IPS-18c (cell line): ENCODE data around the gene TRIO.

Experiments
- H3K4me3 ChIP-seq: 2 replicates; pipeline ENCODE4 v1.7.0; 2013; ENCODE audit warnings: low read depth, mild to moderate bottlenecking, low read length, moderate library complexity; ENCODE audit not compliant: insufficient read depth
- H3K9me3 ChIP-seq: one replicate; pipeline ENCODE4 v1.6.1; 2013; ENCODE audit warnings: mild to moderate bottlenecking, low read length, moderate library complexity; ENCODE audit not compliant: control insufficient read depth, insufficient read depth

The TRIO gene

GRCh38 chr5:14322437-14323187 is 179.5 kb downstream of the TRIO start:
- no peaks in the 10 kb centered on the region for H3K9me3 ChIP-seq
- no peak overlapping the region for H3K4me3 ChIP-seq

GRCh38 chr5:14323466-14323865 is 180.3 kb downstream of the TRIO start:
- no peak overlapping the region for H3K4me3 ChIP-seq
- H3K9me3 ChIP-seq: no peaks in the 10 kb centered on the region

GRCh38 chr5:14325369-14325768 is 182.2 kb downstream of the TRIO start:
- Histone ChIP-seq H3K9me3 (no peaks in the 10 kb centered on the region), H3K4me3 (no peak overlapping the region)

- no peak overlapping the region for H3K4me3 ChIP-seq
- H3K9me3 ChIP-seq: no peaks in the 10 kb centered on the region
These were observed 183.1 kb downstream of the TRIO start for GRCh38 chr5:14326035-14326903.

- Histone ChIP-seq H3K9me3 (no peaks in the 10 kb centered on the region), H3K4me3 (no peak overlapping the region)
These were observed 184.5 kb downstream of the TRIO start for GRCh38 chr5:14327624-14328023.

GRCh38 chr5:14328144-14328543 is 185.0 kb downstream of the TRIO start:
- H3K4me3 ChIP-seq: no peak overlapping the region
- no peaks in the 10 kb centered on the region for H3K9me3 ChIP-seq

GRCh38 chr5:14330291-14330690 is 187.1 kb downstream of the TRIO start:
- Histone ChIP-seq H3K9me3 (no peaks in the 10 kb centered on the region), H3K4me3 (no peak overlapping the region)

GRCh38 chr5:14330729-14331385 is 187.7 kb downstream of the TRIO start:
- Histone ChIP-seq H3K9me3 (no peaks in the 10 kb centered on the region), H3K4me3 (no peak overlapping the region)

- Histone ChIP-seq H3K9me3 (no peaks in the 10 kb centered on the region), H3K4me3 (no peak overlapping the region)
These were observed 188.2 kb downstream of the TRIO start for GRCh38 chr5:14331386-14331781.

- no peak overlapping the region for H3K4me3 ChIP-seq
- H3K9me3 ChIP-seq: no peaks in the 10 kb centered on the region
These were observed 189.0 kb downstream of the TRIO start for GRCh38 chr5:14332038-14332631.

GRCh38 chr5:14332746-14333145 is 189.6 kb downstream of the TRIO start:
- H3K9me3 ChIP-seq: no peaks in the 10 kb centered on the region
- no peak overlapping the region for H3K4me3 ChIP-seq

- Histone ChIP-seq H3K4me3 (no peak overlapping the region), H3K9me3 (no peaks in the 10 kb centered on the region)
These were observed 194.5 kb downstream of the TRIO start for GRCh38 chr5:14337593-14337992.

- H3K4me3 ChIP-seq: no peak overlapping the region
- no peaks in the 10 kb centered on the region for H3K9me3 ChIP-seq
These were observed 196.3 kb downstream of the TRIO start for GRCh38 chr5:14339468-14339867.

GRCh38 chr5:14341571-14342230 is 198.6 kb downstream of the TRIO start:
- H3K9me3 ChIP-seq: no peaks in the 10 kb centered on the region
- H3K4me3 ChIP-seq: no peak overlapping the region

GRCh38 chr5:14342306-14342705 is 199.2 kb downstream of the TRIO start:
- H3K9me3 ChIP-seq: no peaks in the 10 kb centered on the region
- no peak overlapping the region for H3K4me3 ChIP-seq

- Histone ChIP-seq H3K9me3 (no peaks in the 10 kb centered on the region), H3K4me3 (no peak overlapping the region)
These were observed 200.2 kb downstream of the TRIO start for GRCh38 chr5:14343376-14343775.

- no peaks in the 10 kb centered on the region for H3K9me3 ChIP-seq
- no peak overlapping the region for H3K4me3 ChIP-seq
These were observed 204.4 kb downstream of the TRIO start for GRCh38 chr5:14347522-14347921.
